H9 (cell line): Measurements from ENCODE around the gene RELA. TPM values are rescaled to one million over a fixed set of nuclear protein-coding genes. Genes with fewer than 3 reads are reported as not detected.

Experiments
- DNase-seq: peaks from one replicate; pipeline ENCODE4 v3.0.0-alpha.2; 2017
- H2AFZ ChIP-seq: one replicate; pipeline ENCODE4 v1.6.1; 2013; ENCODE audit warnings: mild to moderate bottlenecking, low read length, control low read depth, moderate library complexity
- H2AK5ac ChIP-seq: 2 replicates; pipeline ENCODE4 v1.6.1; 2013; ENCODE audit warnings: low read length, control low read depth, mixed read lengths; ENCODE audit not compliant: insufficient read length
- H2BK120ac ChIP-seq: one replicate; pipeline ENCODE4 v1.6.1; 2013; ENCODE audit warnings: low read depth, mild to moderate bottlenecking, low read length, control low read depth, inconsistent platforms; ENCODE audit not compliant: poor library complexity, severe bottlenecking
- H2BK12ac ChIP-seq: 2 replicates; pipeline ENCODE4 v1.6.1; 2013; ENCODE audit warnings: low read length, control low read depth, mixed read lengths, low read depth; ENCODE audit not compliant: insufficient read length
- H2BK15ac ChIP-seq: 2 replicates; pipeline ENCODE4 v1.6.1; 2013; ENCODE audit warnings: low read depth, low read length, control low read depth
- H2BK20ac ChIP-seq: one replicate; pipeline ENCODE4 v1.6.1; 2013; ENCODE audit warnings: low read depth, mild to moderate bottlenecking, low read length, control low read depth, inconsistent platforms; ENCODE audit not compliant: poor library complexity, severe bottlenecking
- H2BK5ac ChIP-seq: 2 replicates; pipeline ENCODE4 v1.6.1; 2013; ENCODE audit warnings: low read length, control low read depth, mixed read lengths; ENCODE audit not compliant: insufficient read length
- H3K14ac ChIP-seq: 2 replicates; pipeline ENCODE4 v1.6.1; 2013; ENCODE audit warnings: low read length, control low read depth; ENCODE audit not compliant: insufficient read depth
- H3K18ac ChIP-seq: 2 replicates; pipeline ENCODE4 v1.6.1; 2013; ENCODE audit warnings: low read depth, mild to moderate bottlenecking, mixed read lengths, low read length, control low read depth; ENCODE audit not compliant: insufficient read length
- H3K23ac ChIP-seq: 2 replicates; pipeline ENCODE4 v1.6.1; 2013; ENCODE audit warnings: low read length, control low read depth, mixed read lengths, low read depth; ENCODE audit not compliant: insufficient read length
- H3K23me2 ChIP-seq: 2 replicates; pipeline ENCODE4 v1.6.1; 2013; ENCODE audit warnings: low read depth, mild to moderate bottlenecking, mixed read lengths, low read length, control low read depth; ENCODE audit not compliant: insufficient read length, poor library complexity, severe bottlenecking
- H3K27ac ChIP-seq: 2 replicates; pipeline ENCODE4 v1.5.1; 2013; ENCODE audit warnings: low read length, control low read depth, mixed read lengths, low read depth; ENCODE audit not compliant: insufficient read length
- H3K27me3 ChIP-seq: 2 replicates; pipeline ENCODE4 v1.6.1; 2013; ENCODE audit warnings: low read length, control low read depth, inconsistent platforms; ENCODE audit not compliant: insufficient read depth
- H3K4ac ChIP-seq: 2 replicates; pipeline ENCODE4 v1.6.1; 2013; ENCODE audit warnings: low read depth, mild to moderate bottlenecking, control low read depth, inconsistent platforms, low read length, moderate library complexity
- H3K4me1 ChIP-seq: 2 replicates; pipeline ENCODE4 v1.6.1; 2013; ENCODE audit warnings: low read length, control low read depth, inconsistent platforms; ENCODE audit not compliant: insufficient read depth
- H3K4me2 ChIP-seq: 2 replicates; pipeline ENCODE4 v1.6.1; 2013; ENCODE audit warnings: low read length, control low read depth, mixed read lengths; ENCODE audit not compliant: insufficient read length, insufficient read depth
- H3K56ac ChIP-seq: 2 replicates; pipeline ENCODE4 v1.6.1; 2013; ENCODE audit warnings: low read depth, mild to moderate bottlenecking, mixed read lengths, low read length, control low read depth; ENCODE audit not compliant: insufficient read length
- H3K79me1 ChIP-seq: 2 replicates; pipeline ENCODE4 v1.6.1; 2013; ENCODE audit warnings: low read depth, mild to moderate bottlenecking, moderate library complexity, low read length, control low read depth, inconsistent platforms; ENCODE audit not compliant: insufficient read depth, poor library complexity, severe bottlenecking
- H3K79me2 ChIP-seq: 2 replicates; pipeline ENCODE4 v1.6.1; 2013; ENCODE audit warnings: low read length, control low read depth, inconsistent platforms; ENCODE audit not compliant: insufficient read depth
- H3K9ac ChIP-seq: 2 replicates; pipeline ENCODE4 v1.6.1; 2013; ENCODE audit warnings: low read length, control low read depth, mixed read lengths; ENCODE audit not compliant: insufficient read length; ENCODE audit errors: extremely low read depth
- H3K9me3 ChIP-seq: one replicate; pipeline ENCODE4 v1.6.1; 2013; ENCODE audit warnings: low read depth, low read length, inconsistent platforms; ENCODE audit not compliant: control insufficient read depth
- H3T11ph ChIP-seq: one replicate; pipeline ENCODE4 v1.6.1; 2013; ENCODE audit warnings: mild to moderate bottlenecking, low read length, control low read depth, inconsistent platforms
- H4K20me1 ChIP-seq: one replicate; pipeline ENCODE4 v1.6.1; 2013; ENCODE audit not compliant: control insufficient read depth, insufficient read length, insufficient read depth
- H4K5ac ChIP-seq: 2 replicates; pipeline ENCODE4 v1.6.1; 2013; ENCODE audit warnings: low read depth, mild to moderate bottlenecking, mixed read lengths, low read length, control low read depth; ENCODE audit not compliant: insufficient read length
- H4K8ac ChIP-seq: replicated peaks from 2 replicates; pipeline ENCODE4 v1.6.1; 2013; ENCODE audit warnings: low read length, control low read depth, mixed read lengths, low read depth; ENCODE audit not compliant: insufficient read length
- H4K91ac ChIP-seq: 2 replicates; pipeline ENCODE4 v1.6.1; 2013; ENCODE audit warnings: low read depth, mild to moderate bottlenecking, moderate library complexity, mixed read lengths, low read length, control low read depth; ENCODE audit not compliant: insufficient read length
- H3K27ac Mint-ChIP-seq, 3 experiments: 2 replicates in 2 of 3; 3 replicates in 1 of 3; pipeline ENCODE4 v1.8.0; 2020 to 2021; ENCODE audit warnings: mixed read lengths in 3 of 3, mild to moderate bottlenecking in 1 of 3, moderate library complexity in 1 of 3
- H3K27me3 Mint-ChIP-seq: 2 replicates; pipeline ENCODE4 v1.8.0; 2021; ENCODE audit warnings: low read depth, mild to moderate bottlenecking, moderate library complexity, mixed read lengths
- H3K36me3 Mint-ChIP-seq, 3 experiments: 2 replicates in 2 of 3; 3 replicates in 1 of 3; pipeline ENCODE4 v1.8.0; 2020 to 2021; ENCODE audit warnings: low read depth in 3 of 3, mixed read lengths in 3 of 3; ENCODE audit not compliant: insufficient read depth in 1 of 3
- H3K4me1 Mint-ChIP-seq, 2 experiments: 2 replicates each; pipeline ENCODE4 v1.8.0; 2020; ENCODE audit warnings: mixed read lengths in 2 of 2
- H3K4me3 Mint-ChIP-seq, 2 experiments: 2 replicates in 1 of 2; 3 replicates in 1 of 2; pipeline ENCODE4 v1.8.0; 2020 to 2021; ENCODE audit warnings: mild to moderate bottlenecking in 2 of 2, mixed read lengths in 2 of 2, moderate library complexity in 1 of 2
- H3K9me3 Mint-ChIP-seq, 2 experiments: 2 replicates in 1 of 2; 3 replicates in 1 of 2; pipeline ENCODE4 v1.8.0; 2020; ENCODE audit warnings: mild to moderate bottlenecking in 2 of 2, mixed read lengths in 2 of 2, moderate library complexity in 1 of 2
- CTCF ChIP-seq: fragments of 200-600 bp; sonication (generic); conservative IDR thresholded peaks from 3 replicates; pipeline ENCODE4 v1.8.0; 2021; ENCODE audit warnings: antibody characterized with exemption, mild to moderate bottlenecking
- WGBS: extraction: QIAGEN DNeasy Blood & Tissue Kit; methylation state at CpG from one replicate; pipeline ENCODE4 v1.1.7; 2013; ENCODE audit warnings: missing lambda C conversion rate, low lambda C conversion rate, mixed read lengths; ENCODE audit not compliant: insufficient read length; ENCODE audit errors: extremely low coverage; 5-methylcytosine and 5-hydroxymethylcytosine counted together
- total RNA-seq: library from RNA; stranded (reverse); gene quantifications from 2 replicates; pipeline ENCODE4 v1.2.1, GENCODE V29; 2021

The RELA gene
- total RNA-seq, 1 experiment from 2014 or later = 48.8 TPM

- Mint-ChIP-seq H3K9me3 (no peaks in the 10 kb centered on the region; a peak in 1 of 5 replicates), H3K4me3 (peak overlapping the region; percentile 72 to 78; a peak in 4 of 5 replicates), H3K36me3 (peaks cover 5 to 12% (median 9%) of the 10 kb centered on the region in 3 experiments; a peak in 6 of 7 replicates), H3K4me1 (peaks cover 19 to 30% of the 10 kb centered on the region in 2 experiments), H3K27me3 (peaks cover 3% of the 10 kb centered on the region), H3K27ac (no peak overlapping the region)
- Histone ChIP-seq H2BK120ac (no peak overlapping the region), H2BK15ac (no peak overlapping the region), H3K4me2 (peak overlapping the region; percentile 34), H2AFZ (no peak overlapping the region), H3K27me3 (no peaks in the 10 kb centered on the region), H3K14ac (no peak overlapping the region), H4K91ac (no peak overlapping the region), H3K56ac (no peak overlapping the region), H3K23ac (no peak overlapping the region), H2BK12ac (no peak overlapping the region), H3K4me1 (peaks cover 5% of the 10 kb centered on the region; the same call in 1 of the 2 replicates), H2BK5ac (no peak overlapping the region), H3K27ac (no peak overlapping the region), H3K79me1 (no peaks in the 10 kb centered on the region), H4K5ac (no peak overlapping the region), H2BK20ac (no peak overlapping the region), H3K18ac (no peak overlapping the region), H2AK5ac (no peak overlapping the region), H3K79me2 (no peaks in the 10 kb centered on the region), H3T11ph (no peak overlapping the region), H4K8ac (no peak overlapping the region), H3K9ac (no peak overlapping the region), H3K4ac (no peak overlapping the region), H4K20me1 (peaks cover 5% of the 10 kb centered on the region), H3K23me2 (peaks cover 9% of the 10 kb centered on the region), H3K9me3 (no peaks in the 10 kb centered on the region)
- peak; percentile 83 for DNase-seq
- peak; percentile 45; the same call in 2 of the 3 replicates for TF ChIP-seq CTCF
- no CpG with 5 or more reads among the region's 87 CpGs for WGBS
These were observed 15.6 kb downstream of the RELA start for GRCh38 chr11:65646958-65647701.
